Superior temporal gyrus (tissue), 1 donor: ENCODE data around the gene RNF144B.
A peak's percentile ranks its signal among the peaks of the same experiment; 100 is the strongest.

Experiments used
- DNase-seq: peaks from one replicate; pipeline ENCODE4 v3.0.0-alpha.2; 2016; ENCODE audit errors: extremely low spot score

The RNF144B gene

GRCh38 chr6:18488004-18488403 lies 100.9 kb downstream of the RNF144B start:
- DNase-seq, result no peak

GRCh38 chr6:18488526-18489270 lies 101.5 kb downstream of the RNF144B start:
- DNase-seq, result no peak

GRCh38 chr6:18489335-18489734 lies 102.2 kb downstream of the RNF144B start:
- no peak for DNase-seq

GRCh38 chr6:18491308-18492045 lies 104.3 kb downstream of the RNF144B start:
- no peak for DNase-seq

- DNase-seq, result no peak
Measured at GRCh38 chr6:18492972-18493371, 105.8 kb downstream of the RNF144B start.

- DNase-seq, result no peak
Measured at GRCh38 chr6:18493382-18493891, 106.3 kb downstream of the RNF144B start.

- no peak for DNase-seq
Measured at GRCh38 chr6:18493925-18494324, 106.8 kb downstream of the RNF144B start.

- no peak for DNase-seq
Measured at GRCh38 chr6:18495236-18495635, 108.1 kb downstream of the RNF144B start.

GRCh38 chr6:18496462-18496861 lies 109.3 kb downstream of the RNF144B start:
- no peak for DNase-seq

GRCh38 chr6:18497006-18497405 lies 109.9 kb downstream of the RNF144B start:
- no peak for DNase-seq

GRCh38 chr6:18498408-18498807 lies 111.3 kb downstream of the RNF144B start:
- DNase-seq, result no peak

- DNase-seq, result no peak
Measured at GRCh38 chr6:18500921-18501662, 113.9 kb downstream of the RNF144B start.

- DNase-seq, result no peak
Measured at GRCh38 chr6:18501663-18502013, 114.5 kb downstream of the RNF144B start.

- no peak for DNase-seq
Measured at GRCh38 chr6:18503206-18503592, 116.0 kb downstream of the RNF144B start.

- DNase-seq, result peak; percentile 89
Measured at GRCh38 chr6:18503593-18504231, 116.6 kb downstream of the RNF144B start.

- no peak for DNase-seq
Measured at GRCh38 chr6:18504232-18504596, 117.1 kb downstream of the RNF144B start.

- no peak for DNase-seq
Measured at GRCh38 chr6:18506382-18507017, 119.3 kb downstream of the RNF144B start.

- no peak for DNase-seq
Measured at GRCh38 chr6:18507018-18507415, 119.9 kb downstream of the RNF144B start.

GRCh38 chr6:18507561-18507960 lies 120.4 kb downstream of the RNF144B start:
- DNase-seq, result no peak

GRCh38 chr6:18509871-18510643 lies 122.9 kb downstream of the RNF144B start:
- DNase-seq, result no peak

GRCh38 chr6:18510644-18511033 lies 123.5 kb downstream of the RNF144B start:
- no peak for DNase-seq
